T-cell (primary cell): ENCODE results near the gene C20orf204. TPM values are rescaled to one million over a fixed set of nuclear protein-coding genes. Genes with fewer than 3 reads are reported as not detected.
A peak's percentile ranks its signal among the peaks of the same experiment; 100 is the strongest.

ENCODE experiments used
- ATAC-seq, 4 experiments: fragments of 200-7000 bp in 3 of 4; fragments of 150-1000 bp in 1 of 4; cut with Tn5 transposase; replicated peaks in 1 of 4; 1 replicate in 3 of 4; 2 replicates in 1 of 4; pipeline ENCODE4 v1.10.0; 2021; ENCODE audit warnings: moderate library complexity in 3 of 4, mild to moderate bottlenecking in 2 of 4, moderate number of reproducible peaks in 1 of 4
- CTCF ChIA-PET, 2 donors: fragments of 300-600 bp; sonication (Branson Sonifier 250); formaldehyde crosslinking; loops; one replicate each; lab custom pipeline; 2022; ENCODE audit warnings: antibody characterized with exemption in 2 of 2; lab: Charles Lee
- POLR2A ChIA-PET, 2 donors: fragments of 300-600 bp; sonication (Branson Sonifier 250); formaldehyde crosslinking; loops; one replicate each; lab custom pipeline; 2022; ENCODE audit warnings: antibody characterized with exemption in 2 of 2; lab: Charles Lee
- DNase-seq, 35 experiments: peaks; one replicate each; pipeline versions ENCODE4 v3.0.0 to v3.0.0-alpha.2; 2013 to 2023
- H3K27ac ChIP-seq: one replicate; pipeline ENCODE4 v1.5.1; 2013; ENCODE audit warnings: low read length
- H3K27me3 ChIP-seq, 2 experiments: replicated peaks in 1 of 2; 1 replicate in 1 of 2; 2 replicates in 1 of 2; pipeline versions ENCODE4 v1.6.1 to v1.7.0; 2013; ENCODE audit warnings: low read length in 1 of 2, mixed read lengths in 1 of 2; ENCODE audit not compliant: control insufficient read depth in 2 of 2, insufficient read depth in 2 of 2; ENCODE audit errors: extremely low read depth in 1 of 2
- H3K36me3 ChIP-seq, 2 donors: 1 replicate in 1 of 2; 2 replicates in 1 of 2; pipeline versions ENCODE4 v1.6.1 to v1.7.0; 2013; ENCODE audit warnings: low read length in 1 of 2; ENCODE audit not compliant: control insufficient read depth in 2 of 2, insufficient read depth in 1 of 2; ENCODE audit errors: extremely low read depth in 1 of 2
- H3K4me1 ChIP-seq, 2 experiments: 1 replicate in 1 of 2; 2 replicates in 1 of 2; pipeline versions ENCODE4 v1.6.1 to v1.7.0; 2013; ENCODE audit warnings: low read length in 2 of 2, mixed read lengths in 1 of 2; ENCODE audit not compliant: insufficient read depth in 2 of 2, control insufficient read depth in 1 of 2; ENCODE audit errors: extremely low read depth in 1 of 2
- H3K4me3 ChIP-seq, 2 donors: 1 replicate in 1 of 2; 2 replicates in 1 of 2; pipeline versions ENCODE4 v1.5.1 to v1.7.0; 2013; ENCODE audit warnings: mild to moderate bottlenecking in 2 of 2, low read length in 1 of 2, moderate library complexity in 1 of 2; ENCODE audit not compliant: control insufficient read depth in 1 of 2; ENCODE audit errors: extremely low read depth in 1 of 2
- H3K9me3 ChIP-seq: 2 replicates; pipeline ENCODE4 v1.7.0; 2013
- H3K27ac Mint-ChIP-seq, 2 donors: one replicate each; pipeline ENCODE4 v1.8.0; 2020 to 2021; ENCODE audit warnings: mild to moderate bottlenecking in 2 of 2, mixed read lengths in 2 of 2
- H3K27me3 Mint-ChIP-seq, 2 donors: one replicate each; pipeline ENCODE4 v1.8.0; 2021 to 2022; ENCODE audit warnings: mixed read lengths in 2 of 2
- H3K36me3 Mint-ChIP-seq: one replicate; pipeline ENCODE4 v1.8.0; 2021; ENCODE audit warnings: mixed read lengths
- H3K4me1 Mint-ChIP-seq, 3 donors: one replicate each; pipeline ENCODE4 v1.8.0; 2020 to 2022; ENCODE audit warnings: mixed read lengths in 3 of 3, mild to moderate bottlenecking in 1 of 3
- H3K4me3 Mint-ChIP-seq, 3 donors: one replicate each; pipeline ENCODE4 v1.8.0; 2020 to 2022; ENCODE audit warnings: mild to moderate bottlenecking in 3 of 3, mixed read lengths in 3 of 3, moderate library complexity in 3 of 3
- H3K9me3 Mint-ChIP-seq, 3 donors: one replicate each; pipeline ENCODE4 v1.8.0; 2020 to 2022; ENCODE audit warnings: mixed read lengths in 3 of 3
- WGBS: methylation state at CpG from one replicate; pipeline ENCODE4 v1.1.5; 2013; ENCODE audit warnings: missing lambda C conversion rate; ENCODE audit not compliant: insufficient coverage; 5-methylcytosine and 5-hydroxymethylcytosine counted together
- total RNA-seq, 35 experiments: library from RNA in 6 of 35; stranded (reverse) in 6 of 35; fragments of 120-200 nt in 1 of 35; gene quantifications; one replicate each; pipeline versions ENCODE4 v1.2.1 to v1.2.4 and lab custom pipeline; 2013 to 2026

C20orf204 gene
- total RNA-seq, 5 donors from 2014 or later (not counting 1 experiment from before 2014, with no cell fraction given), result 4.5 to 20.8 (median 9.5) TPM

DNA sequence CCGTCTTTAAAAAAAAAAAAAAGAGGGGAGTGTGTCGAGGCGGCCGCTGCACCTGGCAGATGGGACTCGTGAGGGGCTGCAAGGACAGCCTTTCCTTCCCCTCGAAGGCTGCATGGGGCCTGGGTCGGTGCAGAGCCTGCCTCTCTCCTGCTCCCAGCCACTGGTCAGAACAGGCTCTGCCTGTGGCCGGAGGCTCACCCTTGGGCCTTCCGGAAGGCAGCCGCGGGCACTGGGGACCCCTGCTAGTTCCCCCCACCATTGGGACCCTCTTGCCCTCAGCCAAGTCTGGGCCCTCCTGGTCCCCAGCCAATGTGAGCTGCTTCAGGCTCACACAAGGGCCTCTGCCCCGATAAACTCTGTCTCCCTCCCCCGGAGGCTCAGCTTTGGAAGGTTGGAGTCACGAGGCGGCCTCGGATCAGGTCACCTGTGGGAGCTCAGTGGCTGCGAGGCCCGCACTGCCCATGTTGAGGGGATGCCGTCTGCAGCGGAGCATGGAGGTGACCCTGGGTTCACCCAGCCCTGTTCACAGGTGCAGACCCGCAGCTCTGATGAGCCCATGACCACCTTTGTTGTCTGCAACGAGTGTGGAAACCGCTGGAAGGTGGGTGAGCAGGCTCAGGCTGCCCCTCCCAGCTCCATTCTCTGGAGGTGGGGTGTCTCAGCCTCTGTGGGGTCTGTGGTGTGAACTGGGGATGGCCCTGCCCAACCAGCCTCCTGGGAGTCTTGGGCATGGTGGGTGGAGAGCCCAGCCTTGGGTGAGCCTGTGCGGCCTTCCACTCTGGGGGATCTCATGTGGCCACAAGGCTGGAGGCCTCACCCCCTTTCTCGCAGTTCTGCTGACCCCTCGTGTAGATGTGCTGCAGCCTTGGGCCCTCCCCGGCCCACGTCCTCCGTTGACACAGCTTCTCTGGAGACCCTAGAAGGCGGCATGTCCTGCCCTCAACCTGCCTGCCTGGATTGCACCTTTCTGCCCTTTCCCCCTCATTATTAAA is 35.7 kb downstream of the C20orf204 start:
- H3K9me3 Mint-ChIP-seq, result no peaks in the 10 kb centered on the region
- Histone ChIP-seq H3K9me3 (no peaks in the 10 kb centered on the region), H3K4me1 (peaks cover 3 to 56% of the 10 kb centered on the region in 2 experiments), H3K4me3 (no peak overlapping the region), H3K36me3 (peaks cover 9 to 41% of the 10 kb centered on the region in 2 donors), H3K27ac (no peak overlapping the region), H3K27me3 (no peaks in the 10 kb centered on the region)
- peak overlapping the region in 1 of 2 donors; percentile 66 for H3K27ac Mint-ChIP-seq
- 85% methylated on average over 19 of the region's 30 CpGs for WGBS
- ChIA-PET POLR2A (no interaction called here), CTCF (interaction anchor here in 1 of 2 donors (0.5 kb wide), 1 partner anchor 551 kb away, joined by 3 read pairs; no protein-coding TSS in a partner anchor)
- no peaks in the 10 kb centered on the region for H3K27me3 Mint-ChIP-seq
- no peak for ATAC-seq
- peaks cover 14 to 39% (median 17%) of the 10 kb centered on the region in 3 donors for H3K4me1 Mint-ChIP-seq
- no peak for DNase-seq
- H3K4me3 Mint-ChIP-seq, result no peak overlapping the region
- H3K36me3 Mint-ChIP-seq, result peaks cover 3% of the 10 kb centered on the region

DNA sequence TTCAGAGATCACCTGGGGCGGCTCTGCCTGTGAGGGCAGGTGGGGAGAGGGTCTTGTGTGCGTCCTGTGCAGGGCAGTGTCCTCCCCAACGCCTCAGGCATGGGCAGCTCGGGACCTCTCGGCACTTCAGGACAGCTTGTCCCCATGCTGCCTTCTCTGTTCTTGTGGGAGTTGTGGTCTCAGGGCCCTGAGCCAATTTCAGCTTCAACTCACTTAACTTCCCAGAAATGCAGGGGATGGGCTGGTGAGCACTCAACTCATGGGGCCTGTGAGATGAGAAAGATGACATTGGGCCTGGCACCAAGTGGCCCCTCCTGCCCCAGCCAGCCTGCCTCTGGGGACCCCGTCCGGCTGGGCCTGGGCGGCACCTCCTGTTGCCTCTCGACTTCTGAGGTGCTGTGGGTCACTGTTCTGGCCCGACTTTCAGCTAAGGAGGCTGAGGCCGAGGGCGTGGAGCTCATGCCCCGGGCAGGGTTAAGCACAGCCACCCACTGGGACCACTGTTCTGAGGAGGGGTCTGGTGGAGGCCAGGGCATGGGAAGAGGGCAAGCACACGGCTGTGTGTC is 36.6 kb downstream of the C20orf204 start:
- Mint-ChIP-seq H3K36me3 (peaks cover 3% of the 10 kb centered on the region), H3K27me3 (no peaks in the 10 kb centered on the region), H3K27ac (no peak overlapping the region), H3K4me3 (no peak overlapping the region), H3K9me3 (no peaks in the 10 kb centered on the region), H3K4me1 (peaks cover 9 to 36% (median 13%) of the 10 kb centered on the region in 3 donors)
- ChIA-PET POLR2A (no interaction called here), CTCF (no interaction called here)
- H3K27ac ChIP-seq, result no peak overlapping the region
- DNase-seq, result no peak
- H3K4me1 ChIP-seq, result peaks cover 8 to 56% of the 10 kb centered on the region in 2 experiments
- H3K36me3 ChIP-seq, result peaks cover 9 to 42% of the 10 kb centered on the region in 2 donors
- H3K9me3 ChIP-seq, result no peaks in the 10 kb centered on the region
- 89% methylated on average over 8 of the region's 14 CpGs for WGBS
- H3K4me3 ChIP-seq, result no peak overlapping the region
- ATAC-seq, result no peak
- H3K27me3 ChIP-seq, result no peaks in the 10 kb centered on the region

DNA sequence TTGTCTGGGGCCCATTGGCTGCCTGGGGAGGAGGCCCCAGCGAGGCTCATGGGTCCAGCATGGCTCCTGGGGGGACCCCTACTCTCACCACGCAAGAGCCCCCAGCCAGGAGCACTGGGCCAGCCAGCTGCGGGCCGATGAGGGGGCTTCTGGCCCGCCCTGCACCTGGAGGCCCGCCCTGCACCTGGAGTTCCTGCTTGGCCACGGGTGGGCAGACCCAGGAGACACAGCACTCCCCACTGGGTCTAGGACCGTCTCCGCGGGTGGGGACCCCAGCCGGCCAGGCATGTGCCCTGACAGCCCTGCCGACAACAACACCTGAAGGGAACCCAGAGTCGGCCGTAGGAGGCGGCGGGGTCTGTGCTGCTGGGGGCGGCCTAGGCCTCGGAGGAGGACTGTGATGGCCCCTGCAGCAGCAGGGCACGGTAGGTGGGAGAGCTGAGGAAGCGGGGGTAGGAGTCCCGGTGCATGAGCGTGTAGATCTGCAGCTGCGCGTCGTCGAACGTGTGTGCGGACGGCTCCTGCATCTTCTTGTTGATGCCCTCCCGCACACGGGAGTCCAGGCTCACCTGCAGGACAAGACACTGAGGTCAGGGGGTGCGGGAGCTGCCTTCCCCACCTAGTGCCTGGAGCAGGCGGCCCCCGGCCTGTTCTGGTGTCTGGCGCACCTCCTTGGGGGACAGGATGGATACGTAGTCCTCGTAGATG is 37.6 kb downstream of the C20orf204 start:
- no peak overlapping the region for H3K4me3 Mint-ChIP-seq
- no peaks in the 10 kb centered on the region for H3K9me3 Mint-ChIP-seq
- no peaks in the 10 kb centered on the region for H3K9me3 ChIP-seq
- POLR2A ChIA-PET, result no interaction called here
- H3K27me3 ChIP-seq, result no peaks in the 10 kb centered on the region
- peaks cover 3% of the 10 kb centered on the region for H3K36me3 Mint-ChIP-seq
- H3K27ac Mint-ChIP-seq, result no peak overlapping the region
- H3K4me1 ChIP-seq, result peaks cover 8 to 56% of the 10 kb centered on the region in 2 experiments
- WGBS, result 96% methylated on average over 32 of the region's 37 CpGs
- peaks cover 13 to 34% (median 18%) of the 10 kb centered on the region in 3 donors for H3K4me1 Mint-ChIP-seq
- peaks cover 9 to 42% of the 10 kb centered on the region in 2 donors for H3K36me3 ChIP-seq
- no peak overlapping the region for H3K4me3 ChIP-seq
- H3K27ac ChIP-seq, result no peak overlapping the region
- CTCF ChIA-PET, result no interaction called here
- no peak for ATAC-seq
- no peak for DNase-seq
- H3K27me3 Mint-ChIP-seq, result no peaks in the 10 kb centered on the region

GRCh38 chr20:64074184-64074789 is 38.3 kb downstream of the C20orf204 start:
- DNase-seq, result no peak
- Histone ChIP-seq H3K4me3 (no peak overlapping the region), H3K9me3 (no peaks in the 10 kb centered on the region), H3K4me1 (peaks cover 8 to 56% of the 10 kb centered on the region in 2 experiments), H3K36me3 (peaks cover 9 to 42% of the 10 kb centered on the region in 2 donors), H3K27ac (no peak overlapping the region), H3K27me3 (no peaks in the 10 kb centered on the region)
- Mint-ChIP-seq H3K27ac (peak overlapping the region in 1 of 2 donors; percentile 27), H3K4me3 (no peak overlapping the region), H3K36me3 (peaks cover 3% of the 10 kb centered on the region), H3K9me3 (no peaks in the 10 kb centered on the region), H3K4me1 (peaks cover 13 to 32% (median 22%) of the 10 kb centered on the region in 3 donors), H3K27me3 (no peaks in the 10 kb centered on the region)
- ChIA-PET CTCF (no interaction called here), POLR2A (no interaction called here)
- ATAC-seq, result no peak
- 94% methylated on average over 27 of the region's 28 CpGs for WGBS

DNA sequence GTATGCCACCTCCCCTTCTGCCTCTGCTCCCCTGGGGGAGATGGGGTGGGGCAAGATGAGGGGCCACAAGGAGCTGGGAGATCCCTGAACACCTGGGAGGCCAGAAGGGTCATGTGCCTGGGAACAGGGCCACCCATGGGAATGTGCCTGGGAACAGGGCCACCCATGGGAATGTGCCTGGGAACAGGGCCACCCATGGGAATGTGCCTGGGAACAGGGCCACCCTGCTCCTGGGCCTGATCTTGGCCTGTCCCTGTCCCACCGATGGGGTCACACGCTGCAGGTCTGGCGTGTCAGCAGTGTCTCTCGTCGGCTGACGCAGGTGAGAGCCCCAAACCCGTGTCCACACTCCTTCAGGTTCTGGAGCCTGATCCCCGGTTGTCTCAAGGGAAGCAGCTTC is 39.0 kb downstream of the C20orf204 start:
- Histone ChIP-seq H3K4me3 (no peak overlapping the region), H3K4me1 (peaks cover 8 to 50% of the 10 kb centered on the region in 2 experiments), H3K27me3 (no peaks in the 10 kb centered on the region), H3K36me3 (peaks cover 9 to 42% of the 10 kb centered on the region in 2 donors), H3K9me3 (no peaks in the 10 kb centered on the region), H3K27ac (no peak overlapping the region)
- DNase-seq (no peak), ATAC-seq (no peak)
- ChIA-PET CTCF (interaction anchor here in 1 of 2 donors (0.7 kb wide), 1 partner anchor 28 kb away, joined by 10 read pairs; no protein-coding TSS in a partner anchor), POLR2A (no interaction called here)
- Mint-ChIP-seq H3K4me3 (no peak overlapping the region), H3K4me1 (peaks cover 13 to 29% (median 22%) of the 10 kb centered on the region in 3 donors), H3K27ac (peak overlapping the region in 1 of 2 donors; percentile 22), H3K9me3 (no peaks in the 10 kb centered on the region), H3K36me3 (peaks cover 3% of the 10 kb centered on the region), H3K27me3 (no peaks in the 10 kb centered on the region)
- 99% methylated on average over 8 of the region's 8 CpGs for WGBS
